ENCODE measurements around the gene PRR12.

DNA sequence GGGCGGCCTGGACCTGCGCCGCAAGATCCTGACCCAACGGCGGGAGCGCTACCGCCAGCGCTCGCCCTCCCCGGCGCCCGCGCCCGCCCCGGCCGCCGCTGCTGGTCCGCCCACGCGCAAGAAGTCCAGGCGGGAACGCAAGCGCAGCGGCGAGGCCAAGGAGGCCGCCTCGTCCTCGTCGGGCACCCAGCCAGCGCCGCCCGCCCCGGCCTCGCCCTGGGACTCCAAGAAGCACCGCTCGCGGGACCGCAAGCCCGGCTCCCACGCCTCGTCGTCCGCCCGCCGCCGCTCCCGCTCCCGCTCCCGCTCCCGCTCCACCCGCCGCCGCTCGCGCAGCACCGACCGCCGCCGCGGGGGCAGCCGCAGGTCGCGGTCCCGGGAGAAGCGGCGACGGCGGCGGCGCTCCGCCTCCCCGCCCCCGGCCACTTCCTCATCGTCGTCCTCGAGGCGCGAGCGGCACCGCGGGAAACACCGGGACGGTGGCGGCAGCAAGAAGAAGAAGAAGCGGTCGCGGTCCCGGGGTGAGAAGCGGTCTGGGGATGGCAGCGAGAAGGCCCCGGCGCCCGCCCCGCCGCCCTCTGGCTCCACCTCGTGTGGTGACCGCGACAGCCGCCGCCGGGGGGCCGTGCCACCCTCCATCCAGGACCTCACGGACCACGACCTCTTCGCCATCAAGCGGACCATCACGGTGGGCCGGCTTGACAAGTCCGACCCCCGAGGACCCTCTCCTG, 61.0 kb downstream of the PRR12 start:
- TF ChIP-seq, protein P1, sequence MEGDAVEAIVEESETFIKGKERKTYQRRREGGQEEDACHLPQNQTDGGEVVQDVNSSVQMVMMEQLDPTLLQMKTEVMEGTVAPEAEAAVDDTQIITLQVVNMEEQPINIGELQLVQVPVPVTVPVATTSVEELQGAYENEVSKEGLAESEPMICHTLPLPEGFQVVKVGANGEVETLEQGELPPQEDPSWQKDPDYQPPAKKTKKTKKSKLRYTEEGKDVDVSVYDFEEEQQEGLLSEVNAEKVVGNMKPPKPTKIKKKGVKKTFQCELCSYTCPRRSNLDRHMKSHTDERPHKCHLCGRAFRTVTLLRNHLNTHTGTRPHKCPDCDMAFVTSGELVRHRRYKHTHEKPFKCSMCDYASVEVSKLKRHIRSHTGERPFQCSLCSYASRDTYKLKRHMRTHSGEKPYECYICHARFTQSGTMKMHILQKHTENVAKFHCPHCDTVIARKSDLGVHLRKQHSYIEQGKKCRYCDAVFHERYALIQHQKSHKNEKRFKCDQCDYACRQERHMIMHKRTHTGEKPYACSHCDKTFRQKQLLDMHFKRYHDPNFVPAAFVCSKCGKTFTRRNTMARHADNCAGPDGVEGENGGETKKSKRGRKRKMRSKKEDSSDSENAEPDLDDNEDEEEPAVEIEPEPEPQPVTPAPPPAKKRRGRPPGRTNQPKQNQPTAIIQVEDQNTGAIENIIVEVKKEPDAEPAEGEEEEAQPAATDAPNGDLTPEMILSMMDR (optimal IDR thresholded peaks at IDR 0.05 in 1 of 3, IDR thresholded peaks at IDR 0.05 in 1 of 3, conservative IDR thresholded peaks at IDR 0.05 in 1 of 3; ENCODE audit: extremely low read depth in 1 of 3, insufficient read depth in 2 of 3, low read length in 3 of 3): no peak
- TF ChIP-seq EZH2 (IDR thresholded peaks at IDR 0.05; ENCODE audit: low read length): no peak

Measured in keratinocyte (primary cell).